GM18526 (cell line): Measurements from ENCODE around the gene EWSR1.

ENCODE experiments used
- POLR2A ChIP-seq: IDR thresholded peaks from 3 replicates; pipeline ENCODE4 v1.6.1; 2011; ENCODE audit not compliant: insufficient read length; ENCODE audit errors: extremely low read depth

The EWSR1 gene

DNA sequence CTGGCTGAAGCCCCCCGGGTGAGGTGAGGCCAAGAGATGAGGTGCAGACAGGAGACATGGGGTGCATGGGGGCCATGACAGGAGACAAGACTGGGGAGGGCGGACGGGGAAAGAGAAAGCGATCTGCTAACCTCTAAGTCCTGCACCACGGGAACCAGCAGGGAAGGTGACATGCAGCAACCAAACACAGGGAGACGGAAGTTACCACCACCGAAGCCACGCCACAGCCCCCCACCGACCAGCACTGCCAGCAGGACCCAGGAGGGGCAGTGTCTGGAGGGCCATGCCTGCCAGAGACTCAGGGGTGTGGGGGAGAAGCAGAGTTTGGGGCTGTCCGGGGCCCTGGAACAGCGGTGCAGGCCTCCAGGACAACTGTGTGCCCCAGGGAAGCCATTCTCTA, 61.5 kb downstream of the EWSR1 start:
- no peak for TF ChIP-seq POLR2A

DNA sequence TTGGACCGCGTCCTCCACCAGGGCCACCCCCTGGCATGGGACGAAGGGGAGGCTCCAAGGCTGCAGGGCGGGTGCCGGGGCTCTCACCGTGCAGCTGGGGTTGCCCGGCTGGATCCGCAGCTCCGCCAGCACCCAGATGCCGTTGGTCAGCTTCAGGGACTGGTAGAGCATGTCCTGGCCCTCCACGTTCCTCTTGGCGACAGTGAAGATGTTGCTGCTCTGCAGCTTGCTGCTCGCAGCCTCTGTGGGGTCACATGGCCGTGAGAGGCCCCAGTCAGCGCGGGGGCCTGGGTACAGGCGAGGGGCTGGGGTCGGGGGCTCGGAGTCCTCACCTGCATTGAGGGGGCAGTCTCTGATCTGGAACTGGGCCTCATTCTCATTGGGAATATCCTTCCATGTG, 62.2 kb downstream of the EWSR1 start:
- no peak for TF ChIP-seq POLR2A

DNA sequence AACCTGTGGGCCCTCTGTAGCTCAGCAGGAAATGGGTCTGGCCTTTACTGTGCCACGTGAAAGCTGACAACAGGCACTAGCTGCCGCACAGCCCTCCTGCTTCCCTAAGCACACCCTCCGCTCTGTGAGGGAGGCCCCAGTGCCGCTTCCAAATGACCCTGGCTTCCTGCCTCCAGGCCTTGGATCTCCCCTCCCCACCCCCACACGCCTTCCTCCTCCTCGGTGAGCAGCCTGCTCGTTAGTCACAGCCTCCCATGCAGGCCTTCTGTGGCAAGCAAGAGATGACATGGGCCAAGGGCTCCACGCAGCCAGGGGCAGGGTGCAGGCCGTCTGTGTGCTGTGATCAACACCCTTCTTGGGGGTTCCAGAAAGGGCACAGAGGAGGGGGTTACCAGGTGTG, 62.7 kb downstream of the EWSR1 start:
- TF ChIP-seq POLR2A: no peak

DNA sequence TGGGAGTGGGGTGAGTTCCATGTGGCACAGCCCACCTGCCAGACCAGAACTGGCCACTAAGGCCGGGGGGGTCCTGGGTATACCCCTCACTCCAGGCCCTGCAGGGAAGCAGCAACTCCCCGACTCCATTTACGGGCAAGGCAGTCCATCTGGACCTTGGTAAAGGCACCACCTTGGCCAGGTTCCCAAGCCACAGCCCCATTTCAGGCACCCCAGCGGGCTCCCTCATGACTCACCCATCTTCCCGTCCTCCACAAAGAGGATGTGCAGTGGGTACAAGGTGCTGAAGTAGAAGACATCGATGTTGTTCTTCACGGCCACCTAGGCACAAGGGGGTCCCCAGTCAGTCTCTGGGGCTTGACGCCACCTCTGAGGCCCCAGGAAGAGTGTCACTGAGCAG, 63.1 kb downstream of the EWSR1 start:
- no peak for TF ChIP-seq POLR2A

DNA sequence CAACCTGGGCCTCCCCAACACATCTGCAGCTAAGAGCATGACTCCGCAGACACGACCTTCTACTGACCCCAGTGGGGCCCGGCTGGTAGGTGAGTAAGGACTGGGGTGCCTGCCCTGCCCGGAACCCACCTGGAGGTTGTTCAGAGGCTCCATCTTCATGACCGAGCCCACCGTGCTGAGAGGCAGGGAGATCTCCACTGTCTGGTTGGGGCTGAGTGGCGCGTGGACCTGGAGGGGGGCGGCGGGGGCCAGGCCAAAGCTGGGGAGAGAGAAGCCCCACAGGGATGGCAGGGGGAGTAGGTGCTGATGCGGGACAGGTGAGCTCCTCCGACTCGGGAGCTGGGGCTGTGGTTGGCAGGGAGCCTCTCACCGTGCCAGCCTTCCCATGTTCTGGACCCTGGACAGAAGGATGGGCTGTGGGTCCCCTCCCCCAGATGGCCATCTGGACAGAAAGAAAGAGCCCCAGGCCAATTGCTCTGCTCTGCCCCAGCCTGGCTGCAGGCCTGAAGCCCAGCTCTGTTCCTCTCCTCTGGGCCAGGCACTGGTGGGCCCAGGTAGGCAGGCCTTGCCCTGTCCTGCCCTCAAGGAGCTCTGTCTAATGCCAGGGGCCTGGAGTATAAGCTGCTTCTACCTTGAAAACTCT, 63.7 kb downstream of the EWSR1 start:
- TF ChIP-seq POLR2A: no peak

DNA sequence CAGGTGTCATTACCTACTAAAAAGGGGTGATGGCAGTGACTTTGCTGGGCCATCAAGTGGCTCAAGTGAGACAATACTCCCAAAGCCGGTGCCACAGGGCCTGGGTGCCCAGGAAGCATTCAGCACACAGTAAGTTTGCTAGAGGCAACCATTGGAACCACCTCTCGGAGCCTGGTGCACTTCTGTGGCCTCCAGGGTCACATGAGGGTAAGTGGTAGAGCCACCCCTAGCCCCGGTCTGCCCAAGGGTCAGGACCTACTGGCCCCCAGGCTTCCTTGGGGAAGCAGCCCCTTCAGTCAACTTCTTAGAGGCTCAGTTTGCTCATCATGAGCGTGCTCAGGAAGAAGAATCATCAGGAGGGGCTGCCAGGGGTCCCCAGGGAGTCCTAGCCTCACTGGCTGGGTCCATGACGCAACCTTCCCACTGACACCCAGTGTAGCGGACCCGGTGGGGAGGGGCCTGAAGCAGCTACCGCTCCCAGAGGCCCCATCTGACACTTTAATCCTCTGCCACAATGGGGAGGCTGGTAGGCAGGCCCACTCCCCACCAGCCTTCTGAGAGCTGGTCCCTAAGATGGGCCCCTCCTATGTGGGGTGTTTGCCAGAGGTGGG, 64.9 kb downstream of the EWSR1 start:
- no peak for TF ChIP-seq POLR2A

DNA sequence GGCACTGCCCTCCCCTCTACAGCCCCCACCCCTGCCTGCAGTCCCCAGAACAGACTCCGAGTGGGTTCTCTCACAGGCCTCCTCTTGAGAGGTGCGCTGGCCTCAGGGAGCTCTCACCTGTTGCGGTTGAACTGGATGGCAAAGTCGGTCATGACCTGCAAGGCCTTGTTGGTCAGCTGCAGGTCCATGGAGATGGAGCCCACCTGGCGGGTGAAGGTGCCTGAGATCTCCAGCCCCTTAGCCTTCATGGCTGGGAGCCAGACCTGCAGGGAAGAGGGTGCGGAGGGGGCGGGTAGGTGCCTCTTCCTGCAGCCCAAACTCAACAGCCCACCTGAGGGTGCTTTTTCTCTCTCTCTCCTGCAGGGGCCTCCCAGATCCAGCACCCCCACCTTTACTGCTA, 66.1 kb downstream of the EWSR1 start:
- TF ChIP-seq POLR2A: no peak

DNA sequence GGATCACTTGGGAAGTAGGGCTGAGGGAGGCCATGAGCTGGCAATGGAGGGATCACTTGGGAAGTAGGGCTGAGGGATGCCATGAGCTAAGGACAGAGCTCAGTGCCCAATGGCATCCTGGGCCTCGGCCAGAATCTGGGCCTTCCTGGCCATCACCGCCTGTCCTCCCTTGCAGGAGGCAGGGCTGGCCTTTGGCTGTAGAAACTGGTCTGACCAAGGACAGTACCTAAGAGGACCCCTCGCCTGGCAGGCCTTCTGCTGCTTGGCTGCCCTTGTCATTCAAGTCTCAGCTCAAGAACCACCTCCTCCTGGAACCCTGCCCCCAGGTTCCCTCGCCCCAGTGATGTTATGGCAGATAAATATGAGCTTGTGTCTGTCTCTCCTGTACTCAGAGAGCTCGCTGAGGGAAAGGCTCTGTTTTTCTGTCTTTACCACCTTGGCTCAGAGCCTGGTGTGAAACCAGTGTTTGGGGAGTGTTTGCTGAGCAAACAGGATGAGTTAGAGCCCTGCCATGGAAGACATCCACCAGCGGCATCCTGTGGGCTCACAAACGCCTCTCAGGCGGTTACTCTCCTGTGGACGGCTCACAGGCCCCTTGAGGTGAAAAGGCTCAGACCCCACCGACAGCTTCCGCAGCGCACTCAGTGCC, 66.8 kb downstream of the EWSR1 start:
- no peak for TF ChIP-seq POLR2A

DNA sequence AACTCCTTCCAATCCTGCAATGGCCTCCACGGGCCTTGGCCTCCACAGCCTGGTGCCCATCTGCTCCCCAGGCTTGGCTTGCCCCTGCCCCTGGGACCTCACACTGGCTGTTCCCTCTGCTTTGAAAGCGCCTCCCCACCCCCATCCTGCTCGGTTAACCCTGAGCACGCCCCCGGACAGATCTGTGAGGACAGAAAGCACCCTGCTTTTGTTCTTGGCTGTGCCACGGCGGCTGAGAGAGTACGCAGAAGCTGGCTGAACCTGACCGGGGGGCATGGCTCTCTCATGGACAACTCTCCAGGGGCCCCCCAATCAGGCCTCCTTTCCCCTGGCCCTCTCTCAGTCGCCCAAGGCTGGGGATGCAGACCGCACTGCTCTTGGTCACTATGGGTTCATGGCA, 67.6 kb downstream of the EWSR1 start:
- TF ChIP-seq POLR2A: no peak

DNA sequence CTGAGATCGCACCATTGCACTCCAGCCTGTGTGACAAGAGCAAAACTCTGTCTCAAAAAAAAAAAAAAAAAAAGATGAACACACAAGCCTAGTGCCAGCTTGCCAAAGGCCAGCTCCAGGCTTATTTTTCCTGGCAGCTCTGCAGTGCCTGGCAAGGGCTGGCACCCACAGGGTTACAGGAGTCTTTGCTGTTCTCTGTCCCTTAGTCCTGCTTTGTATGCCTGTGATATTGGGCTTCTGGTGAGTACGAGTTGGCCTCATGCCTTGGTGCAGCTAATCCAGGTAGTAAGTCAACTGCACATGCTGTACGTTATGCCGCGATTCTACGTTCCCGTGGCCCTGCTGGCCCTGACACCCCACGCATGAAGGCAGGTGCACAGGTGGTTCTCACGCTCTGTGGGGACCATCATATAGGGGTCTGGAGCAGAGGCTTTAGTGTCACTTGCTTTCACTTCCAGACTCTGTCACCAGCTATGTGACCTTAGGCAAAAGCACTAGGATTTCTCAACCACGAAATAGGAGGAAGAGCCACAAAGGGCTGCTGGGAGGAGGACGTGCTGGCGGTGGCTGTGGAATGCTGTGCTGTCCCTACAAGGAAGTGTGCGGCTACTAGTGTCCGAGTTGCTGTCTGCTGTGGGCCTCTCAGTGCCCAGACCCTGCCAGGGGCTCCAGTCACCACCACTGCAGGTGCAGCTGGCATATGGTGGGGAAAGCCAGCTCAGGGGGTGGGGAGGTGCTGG, 68.9 kb downstream of the EWSR1 start:
- no peak for TF ChIP-seq POLR2A

DNA sequence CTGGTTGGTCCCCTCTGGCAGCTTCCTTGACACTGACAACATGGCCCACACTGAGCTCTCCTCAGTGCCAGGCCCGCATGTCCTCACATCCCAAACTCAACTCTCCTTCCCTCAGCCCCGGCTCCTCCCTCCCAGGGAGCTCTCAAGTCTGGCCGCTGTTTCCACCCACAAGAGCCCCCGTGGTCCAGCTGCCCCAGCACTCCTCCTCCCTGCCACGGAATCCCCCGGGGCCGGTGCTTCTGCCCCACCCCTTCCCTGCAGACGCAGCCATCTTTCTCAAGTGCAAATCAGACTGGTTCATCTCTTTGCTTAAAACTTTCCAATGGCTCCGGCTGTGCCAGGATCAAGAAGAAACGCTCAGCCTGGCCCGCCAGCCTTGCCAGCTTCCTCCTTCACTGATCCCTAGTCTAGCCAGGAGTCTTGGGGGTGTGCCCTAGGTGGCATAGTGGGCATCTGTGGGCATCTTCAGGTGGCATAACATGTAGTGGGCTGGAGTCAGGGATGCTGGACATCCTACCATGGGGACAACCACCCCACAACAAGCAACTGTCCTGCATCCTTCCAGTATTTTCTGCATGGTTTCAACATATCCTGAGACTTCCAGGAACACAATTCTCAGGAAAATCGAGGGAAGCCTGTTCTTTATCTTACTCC, 69.7 kb downstream of the EWSR1 start:
- no peak for TF ChIP-seq POLR2A

DNA sequence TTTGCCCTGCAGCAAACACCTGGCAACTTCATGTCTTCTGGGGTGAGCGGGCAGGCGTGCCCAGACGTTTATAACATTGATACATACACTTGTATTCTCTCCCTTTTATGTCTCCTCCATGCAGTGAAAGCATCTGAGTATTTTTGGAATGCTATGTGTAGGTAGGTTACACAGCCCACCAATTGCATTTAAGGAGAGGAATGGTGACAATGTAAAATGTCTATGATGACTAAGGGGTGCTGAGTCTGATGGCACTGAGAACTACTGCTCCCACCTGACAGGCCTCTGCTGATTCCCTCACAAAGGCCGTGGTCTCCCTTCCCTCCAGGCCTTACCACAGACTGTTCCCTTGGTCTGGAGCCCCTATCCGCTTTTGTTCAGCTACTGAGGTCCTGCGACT, 70.3 kb downstream of the EWSR1 start:
- no peak for TF ChIP-seq POLR2A

DNA sequence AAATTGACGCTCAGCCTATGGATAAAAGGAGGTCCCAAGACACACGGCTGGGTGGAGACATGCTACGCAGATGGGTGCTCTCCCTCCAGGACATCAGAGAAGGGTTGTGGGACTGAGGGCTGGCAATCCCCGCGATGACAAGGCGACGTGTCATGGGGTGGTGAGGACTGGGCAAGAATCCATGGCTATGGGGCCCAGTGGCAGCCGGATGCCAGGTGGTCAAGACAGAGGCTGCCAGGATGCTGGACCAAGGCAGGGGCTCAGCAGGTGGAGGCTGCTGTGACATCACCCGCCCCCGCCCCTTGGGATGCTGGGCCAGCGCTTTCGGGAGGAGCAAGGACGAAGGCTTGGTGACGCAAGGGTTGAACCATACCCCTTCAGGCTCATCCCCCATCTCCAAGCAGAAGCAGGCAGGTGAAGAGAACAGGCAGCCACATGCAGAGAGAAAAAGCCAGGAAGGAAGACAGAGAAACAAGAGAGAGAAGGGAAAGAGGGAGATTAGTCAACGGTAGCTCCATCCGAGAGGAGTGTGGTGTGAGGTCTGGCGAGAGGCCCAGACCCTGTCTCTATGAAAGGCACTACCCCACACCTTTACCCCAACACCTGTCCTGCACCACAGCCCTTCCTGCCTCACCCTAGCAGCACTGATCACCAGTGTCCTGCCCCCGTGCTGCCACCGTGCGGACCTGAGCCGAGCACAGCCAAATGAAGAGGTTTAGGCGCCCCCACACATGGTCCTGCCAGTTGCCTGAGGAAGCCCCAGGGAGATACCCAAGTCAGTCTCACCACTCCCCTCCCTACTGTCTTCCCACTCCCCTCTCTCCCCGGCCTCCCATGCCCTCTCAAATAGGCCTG, 71.5 kb downstream of the EWSR1 start:
- no peak for TF ChIP-seq POLR2A

DNA sequence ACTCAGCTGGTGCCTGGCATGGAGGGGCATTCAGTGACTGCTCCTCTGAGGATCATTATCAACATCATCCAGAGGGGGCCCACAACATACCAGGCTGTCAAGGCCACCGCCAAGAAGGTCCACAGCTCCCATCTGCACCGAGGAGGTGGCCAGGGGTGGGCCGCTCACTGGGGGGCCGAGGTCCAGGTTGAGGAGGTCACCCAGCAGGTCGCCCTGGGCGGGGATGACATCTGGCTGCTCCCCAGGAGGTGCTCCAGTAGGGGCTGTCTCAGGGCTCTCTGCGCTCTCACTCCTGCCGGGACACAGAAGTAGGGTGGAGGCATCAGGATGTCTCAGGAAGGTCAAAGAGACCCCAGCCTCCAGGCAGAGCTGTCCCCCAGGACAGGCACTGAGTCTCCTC, 72.5 kb downstream of the EWSR1 start:
- no peak for TF ChIP-seq POLR2A
